ENCODE data around the gene MT1HL1.
"Not testable (repeated sequence)": the region's sequence is repeated elsewhere in the genome, so short reads cannot be mapped to it uniquely, and the experiment has no call there.

MT1HL1 gene

DNA sequence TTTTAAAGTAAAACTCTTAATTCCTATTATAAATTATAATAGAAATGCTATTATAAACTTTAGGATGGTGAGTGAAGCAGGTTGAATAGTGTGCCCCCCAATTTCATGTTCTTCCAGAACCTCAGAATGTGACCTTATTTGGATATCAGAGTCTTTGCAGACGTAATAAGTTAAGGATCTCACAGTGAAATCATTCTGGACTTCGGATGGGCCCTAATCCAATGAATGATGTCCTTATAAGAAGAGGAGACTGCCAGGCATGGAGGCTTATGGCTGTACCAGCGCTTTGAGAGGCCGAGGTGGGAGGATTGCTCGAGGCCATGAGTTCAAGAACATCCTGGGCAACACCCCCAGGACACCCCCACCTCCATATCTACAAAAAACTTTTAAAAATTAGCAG lies 9.4 kb upstream of the MT1HL1 start:
- no peak for DNase-seq

DNA sequence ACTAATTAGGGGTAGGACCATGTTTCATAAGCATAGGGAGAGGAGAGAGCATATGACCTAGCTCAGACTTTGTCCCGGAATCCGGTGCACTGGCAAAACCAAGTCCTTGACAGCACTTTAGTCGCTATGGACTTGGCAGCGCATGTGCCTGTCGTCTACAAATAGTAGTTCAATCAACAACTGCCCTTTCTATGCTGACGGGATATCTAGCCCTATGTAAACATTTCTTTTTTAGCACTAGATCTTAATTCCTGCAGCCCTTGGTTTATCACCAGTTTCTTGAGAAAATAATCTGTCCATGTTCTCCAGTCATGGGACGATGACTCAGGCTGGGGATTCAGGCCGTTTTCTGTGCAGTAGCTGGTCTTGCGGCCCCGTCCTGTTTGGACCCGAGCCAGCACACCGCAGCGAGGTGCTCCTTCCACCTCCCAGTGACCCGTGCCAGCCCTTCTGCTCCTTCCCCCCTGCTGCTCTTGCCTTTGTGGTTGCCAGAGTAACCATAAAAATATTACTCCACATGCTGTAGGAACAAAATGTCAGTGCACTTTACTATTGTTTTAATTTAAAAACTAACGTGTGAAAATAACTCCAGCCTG lies 8.6 kb upstream of the MT1HL1 start:
- DNase-seq = no peak

DNA sequence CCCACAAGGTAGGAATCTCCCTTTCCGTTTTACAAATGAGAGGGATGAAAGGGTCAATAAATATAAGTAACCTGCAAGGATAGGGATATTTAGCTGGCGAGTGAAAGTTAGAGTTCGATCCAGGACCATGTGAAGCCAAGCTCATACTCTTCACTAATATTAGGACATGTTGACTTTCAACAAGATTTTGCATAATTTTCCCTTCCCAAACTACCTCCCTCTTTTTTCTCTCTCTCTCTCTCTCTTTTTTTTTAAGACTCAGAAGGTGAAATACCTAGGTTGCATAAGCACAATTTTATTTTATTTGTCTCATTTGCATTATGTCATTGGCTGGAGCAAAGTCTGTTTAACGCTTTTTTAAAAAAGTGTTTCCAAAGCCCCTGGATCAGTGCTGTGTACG lies 8.1 kb upstream of the MT1HL1 start:
- no peak for DNase-seq

GRCh38 chr1:237011432-237011831 lies 7.2 kb upstream of the MT1HL1 start:
- DNase-seq = no peak

DNA sequence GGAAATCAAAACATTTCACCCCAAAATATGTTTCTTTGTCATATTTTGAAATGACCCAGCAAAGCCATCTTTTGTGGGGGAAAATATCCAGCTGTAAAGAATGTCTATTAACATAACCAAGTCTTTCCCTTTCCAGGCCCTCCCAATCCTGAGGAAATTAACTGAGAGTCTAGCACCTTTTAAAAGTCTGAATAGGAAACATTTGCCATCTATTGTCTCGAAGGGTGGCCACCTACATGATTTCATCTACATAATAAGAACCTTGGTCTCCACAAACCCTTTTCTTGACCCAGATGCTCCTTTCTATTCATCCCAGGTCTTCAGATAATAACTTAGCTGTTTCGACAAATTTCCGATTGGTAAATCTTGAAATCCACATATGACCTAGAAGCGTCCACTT lies 5.4 kb upstream of the MT1HL1 start:
- DNase-seq = no peak

DNA sequence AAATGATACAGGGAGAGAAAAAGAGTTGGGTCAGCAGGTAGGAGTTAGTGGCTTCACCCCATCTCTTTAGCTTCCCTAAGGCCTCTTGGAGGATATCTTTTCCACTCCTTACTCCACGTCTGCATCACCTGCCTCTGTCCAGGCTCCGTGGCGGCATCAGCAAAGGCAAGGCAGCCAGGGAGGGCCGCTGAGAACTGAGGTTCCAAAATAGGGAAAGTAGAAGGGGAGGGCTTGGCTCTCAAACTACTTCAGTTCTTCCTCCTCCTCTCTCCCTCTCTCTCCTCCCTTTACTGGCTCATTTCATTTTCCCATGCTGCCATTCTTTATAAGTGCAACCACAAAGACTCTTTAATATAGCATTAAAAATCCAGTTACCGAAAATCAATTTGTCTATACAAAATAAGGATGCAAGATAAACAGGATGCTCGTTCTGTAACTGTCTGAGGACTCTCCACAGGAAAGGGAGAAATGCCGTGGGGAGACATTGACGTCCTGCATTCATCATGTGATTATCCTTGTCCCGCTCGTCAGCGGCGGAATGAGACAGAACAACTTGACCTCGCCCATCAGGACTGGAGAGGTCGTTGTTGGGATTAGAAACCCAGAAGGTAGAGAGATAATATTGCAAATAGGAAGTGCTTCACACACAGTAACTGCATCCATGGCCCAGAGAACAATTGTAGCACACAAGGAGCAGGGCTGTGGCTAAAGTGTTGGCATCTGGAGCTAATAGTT lies 3.1 kb upstream of the MT1HL1 start:
- no peak for DNase-seq

DNA sequence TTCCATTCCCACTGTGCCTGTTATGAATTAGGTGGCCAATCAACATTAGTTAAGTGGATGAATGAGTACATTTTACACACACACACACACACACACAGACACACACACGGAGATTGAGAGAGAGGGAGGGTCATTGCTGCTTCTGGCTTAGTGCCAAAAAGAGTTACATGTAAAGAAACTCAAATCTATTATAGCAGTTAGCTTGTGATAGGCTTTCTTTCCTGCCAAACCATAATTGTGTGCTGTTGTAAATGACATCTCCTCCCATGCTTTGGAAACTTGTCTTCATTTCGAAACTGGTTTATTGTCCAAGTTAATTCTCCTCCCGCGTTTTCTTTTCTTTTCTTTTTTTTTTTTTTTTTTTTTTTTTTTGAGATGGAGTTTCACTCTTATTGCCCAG lies 1.4 kb upstream of the MT1HL1 start:
- no peak for DNase-seq

GRCh38 chr1:237003516-237003915 lies 725 bp downstream of the MT1HL1 start:
- no peak for DNase-seq

GRCh38 chr1:237000191-237000590 lies 4.0 kb downstream of the MT1HL1 start:
- no peak for DNase-seq

DNA sequence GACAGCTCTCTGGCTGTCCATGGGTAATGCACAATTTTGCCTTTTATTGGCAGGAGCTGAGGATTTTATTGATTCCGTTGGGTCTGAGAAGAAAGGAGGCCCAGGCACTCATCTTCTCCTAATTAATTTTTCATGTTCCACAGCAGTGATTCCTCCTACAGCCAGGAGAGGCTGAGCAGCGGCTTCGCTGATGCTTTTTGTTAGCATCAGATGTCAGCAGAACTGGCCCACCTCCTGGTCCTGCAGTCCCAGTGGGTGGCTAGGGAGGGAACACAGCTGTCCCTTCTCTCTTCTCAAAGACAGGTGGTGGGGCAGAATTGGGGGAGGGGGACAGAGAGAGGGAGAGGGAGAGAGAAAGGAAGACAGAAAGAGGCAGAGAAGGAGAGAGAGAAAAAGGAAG lies 5.7 kb downstream of the MT1HL1 start:
- no peak for DNase-seq

DNA sequence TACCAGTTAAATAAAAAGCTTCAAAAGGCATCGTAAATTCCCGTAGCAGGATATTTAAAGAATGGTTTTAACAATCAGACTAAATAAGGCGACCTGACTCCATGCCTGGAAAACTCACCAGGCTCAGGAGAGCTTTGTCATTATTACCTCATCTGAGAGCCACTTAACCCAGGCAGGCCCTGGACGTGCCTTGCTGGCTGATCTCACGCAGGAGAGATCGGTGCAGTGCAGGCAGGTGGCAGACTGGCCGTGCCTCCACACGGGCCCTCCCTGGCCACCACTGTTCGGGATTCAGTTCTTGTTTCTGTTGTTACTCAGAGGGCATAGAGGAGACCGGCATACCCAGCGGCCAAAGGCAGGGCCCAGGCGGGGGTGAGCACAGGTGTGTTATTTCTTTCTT lies 6.4 kb downstream of the MT1HL1 start:
- DNase-seq = no peak

DNA sequence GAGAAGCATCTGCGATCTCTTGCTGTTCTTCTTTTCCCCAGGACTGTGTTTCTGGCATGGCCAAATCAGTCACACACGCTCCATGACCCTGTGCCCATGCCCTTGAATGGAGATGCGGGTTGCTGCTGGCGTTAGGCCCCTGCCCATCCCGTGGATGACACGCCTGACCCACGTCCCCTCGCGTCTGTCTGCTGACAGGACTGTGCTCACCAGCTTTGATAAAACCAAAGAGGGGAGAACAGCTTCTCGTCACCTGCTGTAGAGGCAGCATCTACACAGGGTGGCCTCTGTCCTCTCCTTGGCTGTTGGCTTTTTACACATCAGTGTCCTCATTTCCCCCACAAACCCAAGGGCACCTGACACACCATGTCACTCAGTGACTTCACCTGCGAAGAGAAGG lies 6.9 kb downstream of the MT1HL1 start:
- DNase-seq = no peak

GRCh38 chr1:236994450-236994849 lies 9.8 kb downstream of the MT1HL1 start:
- no peak for DNase-seq

GRCh38 chr1:236992449-236992848 lies 11.8 kb downstream of the MT1HL1 start:
- no peak for DNase-seq

- no peak for DNase-seq
Measured at GRCh38 chr1:236990052-236990445, 14.2 kb downstream of the MT1HL1 start.

GRCh38 chr1:236989290-236990051 lies 14.8 kb downstream of the MT1HL1 start:
- no peak for DNase-seq

GRCh38 chr1:236983818-236984217 lies 20.4 kb downstream of the MT1HL1 start:
- no peak for DNase-seq

DNA sequence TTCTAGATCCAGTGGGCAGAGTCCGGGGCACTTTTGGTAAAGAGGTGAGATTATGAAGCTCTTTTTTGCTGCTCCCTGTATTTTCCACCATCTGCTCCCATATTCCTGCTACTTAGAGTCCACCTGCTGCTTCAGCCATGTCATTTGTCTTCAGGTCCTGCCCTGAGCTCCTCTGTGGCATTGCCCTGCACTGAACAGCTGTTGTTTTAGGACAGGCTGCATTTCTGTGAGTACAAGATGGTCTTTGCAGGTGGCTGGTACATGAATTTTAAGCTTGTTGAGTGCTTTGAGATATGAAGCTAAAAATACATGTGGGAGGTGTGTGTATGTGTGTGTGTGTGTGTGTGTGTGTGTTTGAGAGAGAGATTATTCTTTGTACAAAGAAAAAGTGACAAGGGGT lies 21.9 kb downstream of the MT1HL1 start:
- no peak for DNase-seq

GRCh38 chr1:236981431-236981830 lies 22.8 kb downstream of the MT1HL1 start:
- DNase-seq = not testable (repeated sequence)

- DNase-seq = no peak
Measured at GRCh38 chr1:236980673-236981072, 23.6 kb downstream of the MT1HL1 start.

- no peak for DNase-seq
Measured at GRCh38 chr1:236979149-236979900, 24.9 kb downstream of the MT1HL1 start.

- DNase-seq = no peak
Measured at GRCh38 chr1:236978740-236979139, 25.5 kb downstream of the MT1HL1 start.

GRCh38 chr1:236975461-236975860 lies 28.8 kb downstream of the MT1HL1 start:
- DNase-seq = no peak
